Neuronal stem cell (in vitro differentiated cells): Measurements from ENCODE around the gene TPCN2.

Source experiments
- DNase-seq: peaks from one replicate; pipeline ENCODE4 v3.0.0-alpha.2; 2013; ENCODE audit warnings: low spot score
- H2AFZ ChIP-seq: one replicate; pipeline ENCODE4 v1.6.1; 2013; ENCODE audit warnings: mild to moderate bottlenecking, low read length, inconsistent platforms
- H2AK5ac ChIP-seq: 2 replicates; pipeline ENCODE4 v1.6.1; 2013; ENCODE audit warnings: low read depth, mild to moderate bottlenecking, inconsistent platforms, low read length, moderate library complexity, mixed read lengths
- H2BK120ac ChIP-seq: 2 replicates; pipeline ENCODE4 v1.6.1; 2013; ENCODE audit warnings: low read depth, mild to moderate bottlenecking, inconsistent platforms, low read length, moderate library complexity, mixed read lengths
- H2BK12ac ChIP-seq: one replicate; pipeline ENCODE4 v1.6.1; 2013; ENCODE audit warnings: low read length, inconsistent platforms
- H2BK15ac ChIP-seq: 2 replicates; pipeline ENCODE4 v1.6.1; 2013; ENCODE audit warnings: mild to moderate bottlenecking, low read length, inconsistent platforms, mixed read lengths
- H2BK5ac ChIP-seq: one replicate; pipeline ENCODE4 v1.6.1; 2013; ENCODE audit warnings: inconsistent platforms, mild to moderate bottlenecking, low read length, moderate library complexity
- H3K14ac ChIP-seq: one replicate; pipeline ENCODE4 v1.6.1; 2013; ENCODE audit warnings: low read length, inconsistent platforms
- H3K18ac ChIP-seq: 2 replicates; pipeline ENCODE4 v1.6.1; 2013; ENCODE audit warnings: low read length, inconsistent platforms
- H3K23ac ChIP-seq: 2 replicates; pipeline ENCODE4 v1.6.1; 2013; ENCODE audit warnings: low read depth, mild to moderate bottlenecking, mixed read lengths, low read length, inconsistent platforms; ENCODE audit not compliant: poor library complexity
- H3K27ac ChIP-seq: replicated peaks from 3 replicates; pipeline ENCODE4 v1.5.1; 2013; ENCODE audit warnings: low read length, inconsistent platforms
- H3K27me3 ChIP-seq, 3 experiments: 2 replicates each; pipeline ENCODE4 v1.6.1; 2013; ENCODE audit warnings: low read length in 3 of 3, mild to moderate bottlenecking in 2 of 3, inconsistent platforms in 1 of 3, low read depth in 1 of 3, mixed read lengths in 1 of 3, moderate library complexity in 1 of 3; ENCODE audit not compliant: control insufficient read depth in 3 of 3, insufficient read depth in 3 of 3
- H3K36me3 ChIP-seq, 2 donors: replicated peaks in 1 of 2; 2 replicates each; pipeline ENCODE4 v1.6.1; 2013; ENCODE audit warnings: low read length in 2 of 2; ENCODE audit not compliant: control insufficient read depth in 2 of 2, insufficient read depth in 2 of 2
- H3K4ac ChIP-seq: 2 replicates; pipeline ENCODE4 v1.6.1; 2013; ENCODE audit warnings: inconsistent platforms, mild to moderate bottlenecking, low read length, moderate library complexity
- H3K4me1 ChIP-seq, 2 donors: 1 replicate in 1 of 2; 2 replicates in 1 of 2; pipeline ENCODE4 v1.6.1; 2013; ENCODE audit warnings: low read length in 2 of 2, low read depth in 1 of 2; ENCODE audit not compliant: control insufficient read depth in 2 of 2, insufficient read depth in 1 of 2
- H3K4me2 ChIP-seq: one replicate; pipeline ENCODE4 v1.6.1; 2013; ENCODE audit warnings: mild to moderate bottlenecking, low read length, inconsistent platforms; ENCODE audit not compliant: insufficient read depth, poor library complexity, severe bottlenecking
- H3K4me3 ChIP-seq, 2 donors: 2 replicates each; pipeline ENCODE4 v1.5.1; 2013; ENCODE audit warnings: low read length in 2 of 2, mild to moderate bottlenecking in 2 of 2, inconsistent platforms in 1 of 2, moderate library complexity in 1 of 2
- H3K79me1 ChIP-seq: one replicate; pipeline ENCODE4 v1.6.1; 2013; ENCODE audit warnings: low read depth, mild to moderate bottlenecking, inconsistent platforms, low read length, moderate library complexity
- H3K9ac ChIP-seq: one replicate; pipeline ENCODE4 v1.6.1; 2013; ENCODE audit warnings: mild to moderate bottlenecking, low read depth, low read length, inconsistent platforms; ENCODE audit not compliant: poor library complexity
- H3K9me3 ChIP-seq, 2 donors: replicated peaks in 1 of 2; 2 replicates each; pipeline versions ENCODE3 to v1.6.1; 2013; ENCODE audit warnings: low read length in 2 of 2, mild to moderate bottlenecking in 2 of 2, inconsistent platforms in 1 of 2, low read depth in 1 of 2, mixed read lengths in 1 of 2, moderate library complexity in 1 of 2; ENCODE audit not compliant: control insufficient read depth in 2 of 2, insufficient read depth in 1 of 2
- H4K8ac ChIP-seq: one replicate; pipeline ENCODE4 v1.6.1; 2013; ENCODE audit warnings: low read depth, mild to moderate bottlenecking, inconsistent platforms, low read length, moderate library complexity
- H4K91ac ChIP-seq: one replicate; pipeline ENCODE4 v1.6.1; 2013; ENCODE audit warnings: low read length, low read depth, mild to moderate bottlenecking, inconsistent platforms; ENCODE audit not compliant: poor library complexity
- WGBS, 2 donors: extraction: QIAGEN DNeasy Blood & Tissue Kit; methylation state at CpG; one replicate each; pipeline ENCODE4 v1.1.7; 2013; ENCODE audit warnings: missing lambda C conversion rate in 2 of 2, mixed read lengths in 1 of 2; ENCODE audit not compliant: insufficient read length in 2 of 2, insufficient replicate concordance in 1 of 2; ENCODE audit errors: extremely low coverage in 2 of 2; 5-methylcytosine and 5-hydroxymethylcytosine counted together

The TPCN2 gene

DNA sequence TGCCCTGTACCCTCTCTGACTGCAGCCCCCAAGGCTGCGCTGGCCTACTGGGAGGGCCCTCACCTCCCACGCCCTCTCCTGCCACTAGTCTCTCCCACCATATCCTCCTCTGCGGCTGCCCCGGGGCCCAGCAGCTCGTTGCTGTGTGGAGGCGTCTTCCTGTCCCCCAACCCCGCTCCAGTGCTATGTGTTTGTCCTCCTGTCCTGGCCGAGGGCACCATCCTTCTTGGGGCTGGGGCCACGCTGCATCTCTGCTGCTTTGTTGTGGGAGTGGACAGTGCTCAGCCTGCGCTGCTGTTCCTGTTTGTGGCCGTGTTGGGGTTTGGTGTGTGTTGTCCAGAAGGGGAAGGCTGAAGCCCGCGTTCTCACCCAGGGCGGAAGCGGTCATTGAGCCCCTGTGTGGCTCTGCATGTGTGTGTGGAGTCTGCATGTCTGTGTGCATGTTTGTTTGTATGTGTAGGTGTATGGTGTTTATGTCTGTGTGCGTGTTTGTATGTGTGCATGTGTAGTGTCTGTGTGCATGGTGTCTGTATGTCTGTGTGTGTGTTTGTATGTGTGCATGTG, 15.7 kb downstream of the TPCN2 start:
- H3K79me1 ChIP-seq: peaks cover 23% of the 10 kb centered on the region

DNA sequence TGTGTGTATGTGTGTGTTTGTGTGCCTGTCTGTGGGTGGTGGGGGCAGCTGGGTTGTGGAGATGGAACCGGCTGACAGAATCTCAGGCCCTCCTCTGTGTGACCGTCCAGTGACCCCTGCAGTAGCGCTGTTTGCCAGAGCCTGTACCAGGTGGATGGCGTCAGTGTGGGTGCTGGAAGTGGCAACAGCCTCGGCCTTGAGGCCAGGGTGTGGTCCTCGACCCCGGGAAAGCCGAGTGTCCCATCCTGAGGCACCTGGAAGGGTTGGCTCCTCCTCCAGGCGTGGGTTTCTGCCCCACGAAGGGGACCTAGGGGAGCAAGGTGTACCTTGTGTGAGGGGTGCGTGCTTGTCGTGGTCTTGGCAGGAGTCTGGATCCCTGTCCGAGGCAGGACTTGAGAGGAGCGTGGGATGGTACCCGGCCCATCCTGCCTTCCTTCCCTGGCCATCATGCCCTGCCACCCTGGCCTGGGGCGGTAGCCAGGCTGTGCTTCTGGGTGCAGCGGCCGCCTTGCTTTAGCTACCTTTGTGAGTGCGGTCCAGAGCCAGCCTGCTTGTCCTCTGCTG, 16.5 kb downstream of the TPCN2 start:
- Histone ChIP-seq H3K79me1 (peaks cover 23% of the 10 kb centered on the region), H3K23ac (peak overlapping the region; percentile 52), H3K18ac (no peak overlapping the region), H3K14ac (peak overlapping the region; percentile 38), H4K91ac (no peak overlapping the region), H3K4me3 (peak overlapping the region in 1 of 2 donors; percentile 30), H3K4ac (no peak overlapping the region), H3K36me3 (peaks cover 5 to 28% of the 10 kb centered on the region in 2 donors), H2AK5ac (peak overlapping the region; percentile 63), H4K8ac (peak overlapping the region; percentile 43), H2BK5ac (no peak overlapping the region), H3K4me2 (no peak overlapping the region), H2BK12ac (no peak overlapping the region), H3K9me3 (peaks cover 0 to 2% of the 10 kb centered on the region in 2 donors), H3K27me3 (no peaks in the 10 kb centered on the region), H3K4me1 (no peaks in the 10 kb centered on the region), H2BK15ac (no peak overlapping the region), H3K9ac (peak overlapping the region; percentile 30), H3K27ac (no peak overlapping the region), H2AFZ (no peak overlapping the region), H2BK120ac (no peak overlapping the region)
- no peak for DNase-seq
- WGBS, 2 donors: no CpG with 5 or more reads among the region's 19 CpGs

More for the DNA sequence above, 15.7 kb downstream of the TPCN2 start:
- DNase-seq: no peak
- peak overlapping the region; percentile 52 for H3K23ac ChIP-seq
- no peak overlapping the region for H2BK15ac ChIP-seq
- H3K4me3 ChIP-seq: peak overlapping the region in 1 of 2 donors; percentile 30
- H3K14ac ChIP-seq: no peak overlapping the region
- no peak overlapping the region for H3K18ac ChIP-seq
- H3K27ac ChIP-seq: no peak overlapping the region
- H3K4me1 ChIP-seq: no peaks in the 10 kb centered on the region
- no CpG with 5 or more reads among the region's 16 CpGs for whole genome bisulfite sequencing, 2 donors
- no peak overlapping the region for H2BK5ac ChIP-seq
- peaks cover 5 to 31% of the 10 kb centered on the region in 2 donors for H3K36me3 ChIP-seq
- H2AK5ac ChIP-seq: no peak overlapping the region
- H3K4ac ChIP-seq: no peak overlapping the region
- H3K4me2 ChIP-seq: no peak overlapping the region
- H3K9me3 ChIP-seq: peaks cover 0 to 2% of the 10 kb centered on the region in 2 donors
- no peak overlapping the region for H4K91ac ChIP-seq
- H2AFZ ChIP-seq: no peak overlapping the region
- H3K27me3 ChIP-seq: no peaks in the 10 kb centered on the region
- no peak overlapping the region for H4K8ac ChIP-seq
- H2BK120ac ChIP-seq: no peak overlapping the region
- H2BK12ac ChIP-seq: no peak overlapping the region
- H3K9ac ChIP-seq: no peak overlapping the region

DNA sequence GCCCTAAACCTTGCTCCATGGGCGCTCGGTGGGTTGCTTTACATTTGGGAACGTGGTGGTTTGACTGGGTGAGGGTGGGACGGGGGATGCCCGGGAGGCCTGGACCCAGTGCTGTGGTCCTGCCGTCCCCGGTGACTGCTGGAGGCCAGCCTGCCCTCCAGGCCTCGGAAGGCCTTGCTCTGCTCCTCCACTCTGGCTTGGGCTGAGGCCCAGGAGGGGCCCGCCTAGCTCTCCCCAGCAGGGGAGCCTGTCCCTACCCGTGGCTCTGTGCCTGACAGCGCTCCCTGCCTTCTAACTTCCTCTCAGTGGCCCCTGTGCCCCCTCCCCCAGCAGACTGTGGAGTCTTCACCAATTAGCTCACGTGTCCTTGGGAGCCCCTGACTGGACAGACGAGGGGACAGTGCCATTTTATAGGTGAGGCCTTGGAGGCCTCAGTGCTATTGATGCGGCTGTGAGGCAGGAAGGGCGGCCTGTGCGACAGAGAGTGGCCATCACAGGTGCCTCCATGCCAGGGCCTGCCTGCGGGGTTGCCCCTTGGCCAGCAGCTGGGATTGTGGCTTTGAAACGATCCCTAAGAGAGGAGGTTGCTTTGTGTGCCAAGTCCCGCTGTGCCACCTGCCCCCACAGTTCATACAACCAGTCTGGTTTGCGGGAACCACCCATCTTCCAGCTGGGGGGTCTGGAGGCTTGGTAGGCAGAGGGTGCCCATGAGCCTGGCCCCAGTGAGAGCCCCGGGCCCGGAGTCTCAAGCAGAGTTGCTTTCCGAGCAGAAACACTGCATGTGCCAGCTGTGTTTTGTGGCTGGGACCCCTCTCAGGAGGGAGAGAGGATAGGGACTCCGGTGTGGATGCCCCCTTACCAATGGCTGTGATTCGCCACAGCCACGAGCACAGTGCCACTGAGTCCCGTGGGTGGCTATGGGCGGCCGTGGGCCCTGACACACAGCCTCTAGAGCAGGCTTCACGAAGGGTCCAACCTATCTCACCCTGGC, 17.7 kb downstream of the TPCN2 start:
- no peak overlapping the region for H4K8ac ChIP-seq
- H3K27me3 ChIP-seq: no peaks in the 10 kb centered on the region
- no peak overlapping the region for H3K27ac ChIP-seq
- H3K4me2 ChIP-seq: no peak overlapping the region
- no CpG with 5 or more reads among the region's 30 CpGs for WGBS, 2 donors
- H3K4ac ChIP-seq: no peak overlapping the region
- H3K23ac ChIP-seq: no peak overlapping the region
- peak overlapping the region; percentile 66 for H2BK5ac ChIP-seq
- H3K14ac ChIP-seq: peak overlapping the region; percentile 71
- no peak overlapping the region for H3K18ac ChIP-seq
- H3K4me1 ChIP-seq: no peaks in the 10 kb centered on the region
- no peak overlapping the region for H2BK15ac ChIP-seq
- H3K4me3 ChIP-seq: no peak overlapping the region
- peak overlapping the region; percentile 28 for H2AK5ac ChIP-seq
- H3K9ac ChIP-seq: peak overlapping the region; percentile 21
- H2BK12ac ChIP-seq: peak overlapping the region; percentile 97
- peaks cover 23% of the 10 kb centered on the region for H3K79me1 ChIP-seq
- H2AFZ ChIP-seq: no peak overlapping the region
- H2BK120ac ChIP-seq: no peak overlapping the region
- peaks cover 0 to 2% of the 10 kb centered on the region in 2 donors for H3K9me3 ChIP-seq
- no peak overlapping the region for H4K91ac ChIP-seq
- DNase-seq: no peak
- peaks cover 5 to 36% of the 10 kb centered on the region in 2 donors for H3K36me3 ChIP-seq

DNA sequence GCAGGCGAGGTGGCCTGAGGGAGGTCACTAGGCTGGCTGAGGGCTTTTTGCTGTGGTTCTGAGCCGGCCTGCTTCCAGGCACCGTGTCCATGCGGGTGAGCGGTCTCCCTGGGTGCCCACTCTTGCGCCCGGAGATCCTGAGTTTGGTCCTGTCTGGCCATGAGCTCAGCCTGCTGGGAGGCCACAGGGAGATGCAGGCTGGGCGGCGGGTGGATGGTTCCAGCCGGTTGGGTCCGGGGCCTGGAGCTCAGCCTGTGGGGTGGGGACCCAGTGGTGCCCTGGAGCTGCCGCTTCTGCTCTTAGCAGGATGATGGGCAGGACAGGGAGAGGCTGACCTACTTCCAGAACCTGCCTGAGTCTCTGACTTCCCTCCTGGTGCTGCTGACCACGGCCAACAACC, 18.5 kb downstream of the TPCN2 start:
- H3K4me3 ChIP-seq: no peak overlapping the region
- H2BK120ac ChIP-seq: no peak overlapping the region
- no peak overlapping the region for H2AK5ac ChIP-seq
- peak overlapping the region; percentile 21 for H3K9ac ChIP-seq
- H3K79me1 ChIP-seq: peaks cover 21% of the 10 kb centered on the region
- H2BK15ac ChIP-seq: no peak overlapping the region
- DNase-seq: no peak
- H3K4me1 ChIP-seq: no peaks in the 10 kb centered on the region
- H3K14ac ChIP-seq: no peak overlapping the region
- H2AFZ ChIP-seq: no peak overlapping the region
- no peak overlapping the region for H4K8ac ChIP-seq
- no peak overlapping the region for H3K4me2 ChIP-seq
- no peak overlapping the region for H3K4ac ChIP-seq
- peaks cover 5 to 41% of the 10 kb centered on the region in 2 donors for H3K36me3 ChIP-seq
- no CpG with 5 or more reads among the region's 13 CpGs for WGBS, 2 donors
- no peak overlapping the region for H3K18ac ChIP-seq
- peak overlapping the region; percentile 66 for H2BK5ac ChIP-seq
- peak overlapping the region; percentile 6 for H3K23ac ChIP-seq
- no peak overlapping the region for H3K27ac ChIP-seq
- H3K9me3 ChIP-seq: peaks cover 0 to 2% of the 10 kb centered on the region in 2 donors
- no peaks in the 10 kb centered on the region for H3K27me3 ChIP-seq
- H4K91ac ChIP-seq: no peak overlapping the region
- peak overlapping the region; percentile 97 for H2BK12ac ChIP-seq
